H1 (cell line): Measurements from ENCODE around the gene LEKR1. TPM values are rescaled to one million over a fixed set of nuclear protein-coding genes. Genes with fewer than 3 reads are reported as not detected.

Source experiments
- CTCF ChIA-PET: fragments of 300-600 bp; sonication (Branson Sonifier 250); formaldehyde crosslinking; loops from one replicate; lab custom pipeline; 2021; ENCODE audit not compliant: partially characterized antibody; lab: Charles Lee
- POLR2A ChIA-PET: fragments of 300-600 bp; sonication (Branson Sonifier 250); formaldehyde crosslinking; loops from one replicate; lab custom pipeline; 2021; ENCODE audit warnings: inconsistent platforms; ENCODE audit not compliant: partially characterized antibody; lab: Charles Lee
- DNase-seq, 2 experiments: peaks; one replicate each; pipeline versions ENCODE4 v3.0.0 to v3.0.0-alpha.2; 2010 to 2022; ENCODE audit warnings: low spot score in 2 of 2, low read depth in 1 of 2, mixed read lengths in 1 of 2
- FAIRE-seq: peaks from 2 replicates; lab custom pipeline; 2011; peaks lifted over from hg19 to GRCh38; lab: Jason Lieb, UNC
- H2AFZ ChIP-seq: 2 replicates; pipeline ENCODE4 v1.8.1; 2012; ENCODE audit warnings: low read length, inconsistent platforms
- H2AK5ac ChIP-seq: 2 replicates; pipeline ENCODE4 v1.6.1; 2013; ENCODE audit warnings: low read depth, low read length
- H2BK120ac ChIP-seq: replicated peaks from 2 replicates; pipeline ENCODE3; 2013; ENCODE audit warnings: low read depth, low read length, inconsistent platforms
- H2BK12ac ChIP-seq: 2 replicates; pipeline ENCODE4 v1.6.1; 2013; ENCODE audit warnings: low read depth, low read length
- H2BK15ac ChIP-seq: 2 replicates; pipeline ENCODE4 v1.6.1; 2013; ENCODE audit warnings: low read length
- H2BK20ac ChIP-seq: 2 replicates; pipeline ENCODE4 v1.6.1; 2013; ENCODE audit warnings: low read length
- H2BK5ac ChIP-seq: 2 replicates; pipeline ENCODE4 v1.6.1; 2013; ENCODE audit warnings: low read depth, low read length
- H3K14ac ChIP-seq: 2 replicates; pipeline ENCODE4 v1.6.1; 2013; ENCODE audit warnings: inconsistent platforms; ENCODE audit not compliant: insufficient read length
- H3K18ac ChIP-seq: 2 replicates; pipeline ENCODE4 v1.6.1; 2013; ENCODE audit warnings: low read length; ENCODE audit errors: extremely low read depth
- H3K23ac ChIP-seq: 2 replicates; pipeline ENCODE4 v1.6.1; 2013; ENCODE audit warnings: inconsistent platforms; ENCODE audit not compliant: insufficient read length
- H3K23me2 ChIP-seq: 2 replicates; pipeline ENCODE4 v1.6.1; 2013; ENCODE audit warnings: low read depth, low read length
- H3K27ac ChIP-seq: 2 replicates; pipeline ENCODE4 v1.6.1; 2011; ENCODE audit warnings: low read depth, low read length, inconsistent platforms
- H3K27me3 ChIP-seq, 4 experiments: replicated peaks in 1 of 4; 1 replicate in 1 of 4; 2 replicates in 3 of 4; pipeline versions ENCODE4 v1.6.1 to v1.8.1; 2011 to 2013; ENCODE audit warnings: low read length in 3 of 4, mild to moderate bottlenecking in 3 of 4, inconsistent platforms in 2 of 4, mixed read lengths in 2 of 4, moderate library complexity in 1 of 4; ENCODE audit not compliant: control insufficient read depth in 3 of 4, insufficient read depth in 3 of 4; ENCODE audit errors: extremely low read depth in 1 of 4
- H3K36me3 ChIP-seq, 4 experiments: 2 replicates each; pipeline versions ENCODE4 v1.6.1 to v1.8.1; 2011 to 2013; ENCODE audit warnings: mild to moderate bottlenecking in 4 of 4, low read length in 3 of 4, moderate library complexity in 2 of 4, control low read depth in 1 of 4, inconsistent platforms in 1 of 4; ENCODE audit not compliant: insufficient read depth in 4 of 4, control insufficient read depth in 2 of 4
- H3K4ac ChIP-seq: replicated peaks from 2 replicates; pipeline ENCODE3; 2013; ENCODE audit warnings: low read length, low read depth, mixed read lengths, inconsistent platforms; ENCODE audit not compliant: insufficient read length
- H3K4me1 ChIP-seq, 4 experiments: replicated peaks in 1 of 4; 1 replicate in 1 of 4; 2 replicates in 3 of 4; pipeline versions ENCODE4 v1.6.1 to v1.8.1; 2011 to 2013; ENCODE audit warnings: low read length in 3 of 4, inconsistent platforms in 2 of 4, mixed read lengths in 1 of 4; ENCODE audit not compliant: insufficient read depth in 4 of 4, control insufficient read depth in 3 of 4
- H3K4me2 ChIP-seq, 2 experiments: 2 replicates each; pipeline versions ENCODE4 v1.6.1 to v1.8.1; 2011 to 2013; ENCODE audit warnings: low read depth in 2 of 2, low read length in 2 of 2, control low read depth in 1 of 2, inconsistent platforms in 1 of 2, mild to moderate bottlenecking in 1 of 2; ENCODE audit not compliant: insufficient read depth in 1 of 2
- H3K4me3 ChIP-seq, 4 experiments: fragments of 200-600, 300-600 bp in 1 of 4; sonication (generic), shearing (Covaris generic), sonication (Bioruptor Twin) in 1 of 4; 2 replicates each; pipeline versions ENCODE4 v1.5.1 to v1.8.1; 2011 to 2016; ENCODE audit warnings: low read length in 4 of 4, low read depth in 3 of 4, control low read depth in 2 of 4, inconsistent platforms in 2 of 4, mild to moderate bottlenecking in 2 of 4, mixed read lengths in 1 of 4, moderate library complexity in 1 of 4; ENCODE audit not compliant: insufficient read depth in 2 of 4; ENCODE audit errors: extremely low read depth in 1 of 4
- H3K56ac ChIP-seq: replicated peaks from 2 replicates; pipeline ENCODE3; 2013; ENCODE audit warnings: low read depth, mild to moderate bottlenecking, mixed read lengths, low read length, inconsistent platforms; ENCODE audit not compliant: insufficient read length
- H3K79me1 ChIP-seq: 2 replicates; pipeline ENCODE4 v1.6.1; 2013; ENCODE audit warnings: low read depth, low read length, control low read depth
- H3K79me2 ChIP-seq, 2 experiments: 2 replicates each; pipeline versions ENCODE4 v1.6.1 to v1.8.1; 2012 to 2013; ENCODE audit warnings: low read length in 2 of 2, mild to moderate bottlenecking in 2 of 2, inconsistent platforms in 1 of 2; ENCODE audit not compliant: insufficient read depth in 2 of 2, control insufficient read depth in 1 of 2
- H3K9ac ChIP-seq, 4 experiments: replicated peaks in 1 of 4; 1 replicate in 1 of 4; 2 replicates in 3 of 4; pipeline versions ENCODE4 v1.6.1 to v1.8.1; 2011 to 2013; ENCODE audit warnings: low read depth in 3 of 4, low read length in 3 of 4, control low read depth in 2 of 4, mild to moderate bottlenecking in 2 of 4, moderate library complexity in 2 of 4, inconsistent platforms in 1 of 4; ENCODE audit errors: extremely low read depth in 1 of 4
- H3K9me3 ChIP-seq, 2 experiments: 2 replicates each; pipeline versions ENCODE4 v1.6.1 to v1.8.1; 2012 to 2013; ENCODE audit warnings: mild to moderate bottlenecking in 2 of 2, moderate library complexity in 2 of 2, control low read depth in 1 of 2, inconsistent platforms in 1 of 2, low read depth in 1 of 2, low read length in 1 of 2, mixed read lengths in 1 of 2; ENCODE audit not compliant: insufficient read depth in 2 of 2
- H4K20me1 ChIP-seq, 2 experiments: replicated peaks in 1 of 2; 2 replicates each; pipeline versions ENCODE3 to v1.8.1; 2011 to 2013; ENCODE audit warnings: inconsistent platforms in 2 of 2, low read length in 2 of 2, mild to moderate bottlenecking in 1 of 2; ENCODE audit not compliant: insufficient read depth in 2 of 2, control insufficient read depth in 1 of 2
- H4K5ac ChIP-seq: 2 replicates; pipeline ENCODE4 v1.6.1; 2013; ENCODE audit warnings: low read length, low read depth, mixed read lengths, inconsistent platforms; ENCODE audit not compliant: insufficient read length
- H4K8ac ChIP-seq: 2 replicates; pipeline ENCODE4 v1.8.0; 2013; ENCODE audit warnings: mild to moderate bottlenecking, moderate library complexity, low read length, inconsistent platforms; ENCODE audit not compliant: insufficient read depth; ENCODE audit errors: extremely low read depth
- H4K91ac ChIP-seq: replicated peaks from 2 replicates; pipeline ENCODE3; 2013; ENCODE audit warnings: low read length, mixed read lengths, inconsistent platforms; ENCODE audit not compliant: insufficient read length
- BCL11A ChIP-seq, 2 experiments: IDR thresholded peaks; one replicate each; pipeline ENCODE4 v1.6.1; 2011; ENCODE audit warnings: low read depth in 2 of 2, low read length in 2 of 2, mild to moderate bottlenecking in 2 of 2
- EGR1 ChIP-seq: IDR thresholded peaks from 2 replicates; pipeline ENCODE4 v1.6.1; 2011; ENCODE audit warnings: low read depth, low read length, borderline replicate concordance
- EZH2 ChIP-seq: fragments of 200-600 bp; sonication (generic); IDR thresholded peaks from 2 replicates; pipeline ENCODE4 v1.7.1; 2012; ENCODE audit warnings: low read depth, mild to moderate bottlenecking, moderate library complexity, low read length, inconsistent platforms; ENCODE audit not compliant: severe bottlenecking
- FOSL1 ChIP-seq: IDR thresholded peaks from 2 replicates; pipeline ENCODE4 v1.6.1; 2011; ENCODE audit warnings: mild to moderate bottlenecking, low read depth, low read length, moderate library complexity; ENCODE audit not compliant: insufficient read depth
- KDM5A ChIP-seq: fragments of 200-600 bp; IDR thresholded peaks from 2 replicates; pipeline ENCODE4 v1.7.1; 2012; ENCODE audit warnings: mild to moderate bottlenecking, low read length, inconsistent platforms, mixed read lengths
- NANOG ChIP-seq: IDR thresholded peaks from 2 replicates; pipeline ENCODE4 v1.6.1; 2011; ENCODE audit warnings: low read length, low read depth, mild to moderate bottlenecking, inconsistent platforms; ENCODE audit not compliant: insufficient read depth, poor library complexity, severe bottlenecking
- NRF1 ChIP-seq: IDR thresholded peaks from 2 replicates; pipeline ENCODE4 v1.6.1; 2011; ENCODE audit warnings: mild to moderate bottlenecking, low read depth, low read length, improper control_type of control experiment
- POU5F1 ChIP-seq: IDR thresholded peaks from 2 replicates; pipeline ENCODE4 v1.6.1; 2011; ENCODE audit warnings: low read depth, mild to moderate bottlenecking, low read length, moderate library complexity
- RNF2 ChIP-seq: fragments of 200-900, 300-1000 bp; sonication (generic); IDR thresholded peaks from 2 replicates; pipeline ENCODE4 v1.7.1; 2016; ENCODE audit warnings: borderline replicate concordance, low read depth, mild to moderate bottlenecking, antibody characterized with exemption, low read length; ENCODE audit not compliant: poor library complexity, severe bottlenecking; ENCODE audit errors: missing control alignments
- TBP ChIP-seq: IDR thresholded peaks from 2 replicates; pipeline ENCODE4 v1.6.1; 2011; ENCODE audit warnings: low read depth, low read length, improper control_type of control experiment
- TCF12 ChIP-seq: IDR thresholded peaks from 2 replicates; pipeline ENCODE4 v1.6.1; 2011; ENCODE audit warnings: low read depth, mild to moderate bottlenecking, low read length
- TEAD4 ChIP-seq: IDR thresholded peaks from 2 replicates; pipeline ENCODE4 v1.6.1; 2012; ENCODE audit warnings: low read depth, low read length, inconsistent platforms, mixed read lengths
- ZNF274 ChIP-seq: IDR thresholded peaks from 2 replicates; pipeline ENCODE4 v1.7.0; 2012; ENCODE audit warnings: low read length, borderline replicate concordance; ENCODE audit errors: extremely low read depth
- WGBS, 2 experiments: shearing (Covaris generic) in 1 of 2; methylation state at CpG; one replicate each; pipeline versions ENCODE4 v1.1.6 to v1.1.7; 2013 to 2015; ENCODE audit warnings: low lambda C conversion rate in 2 of 2, mixed read lengths in 2 of 2, inconsistent platforms in 1 of 2, low coverage in 1 of 2, missing lambda C conversion rate in 1 of 2; ENCODE audit not compliant: insufficient replicate concordance in 2 of 2, insufficient coverage in 1 of 2, insufficient read length in 1 of 2; ENCODE audit errors: extremely low coverage in 1 of 2, missing lambda C conversion rate in 1 of 2; 5-methylcytosine and 5-hydroxymethylcytosine counted together
- polyA plus RNA-seq, 7 experiments: library from polyadenylated mRNA; depleted of rRNA in 3 of 7; stranded (reverse) in 5 of 7; unstranded in 2 of 7; fragments of >200 nt in 5 of 7; fragments of 200-250 nt in 2 of 7; gene quantifications; 1 replicate in 5 of 7; 2 replicates in 1 of 7; 4 replicates in 1 of 7; pipeline versions ENCODE4 v1.2.1 to v1.2.3, GENCODE V29; 2011 to 2013; ENCODE audit warnings: missing spikeins in 2 of 7, mixed read lengths in 2 of 7
- total RNA-seq: library from RNA; stranded (reverse); fragmentation: NEBNext Ultra II Directional; extraction: Animal tissue kit (Norgen Biotek cat#: 25700); gene quantifications from 2 replicates; pipeline ENCODE4 v1.2.1, GENCODE V29; 2021
- TF ChIP-seq, protein P1 (sequence below): IDR thresholded peaks from 2 replicates; pipeline ENCODE4 v1.6.1; 2012; ENCODE audit warnings: inconsistent platforms

Gene LEKR1
- total and polyA plus RNA-seq, 2 of the 8 experiments (the other 6 are each of a cell fraction or from before 2014, with no cell fraction given): 0.08 TPM; not detected in 1

- Histone ChIP-seq H3K4me1 (no peaks in the 10 kb centered on the region), H3K79me1 (no peaks in the 10 kb centered on the region), H3K4me2 (no peak overlapping the region), H2AK5ac (no peak overlapping the region), H4K5ac (no peak overlapping the region), H3K27ac (no peak overlapping the region), H2BK15ac (no peak overlapping the region), H4K91ac (no peak overlapping the region), H3K14ac (no peak overlapping the region), H3K18ac (no peak overlapping the region), H3K4me3 (no peak overlapping the region), H3K27me3 (peaks cover 0 to 2% (median 0%) of the 10 kb centered on the region in 4 experiments; a peak in 1 of 7 replicates), H3K23me2 (no peaks in the 10 kb centered on the region; the same call in 1 of the 2 replicates), H2BK20ac (no peak overlapping the region), H4K20me1 (no peaks in the 10 kb centered on the region), H3K9me3 (no peaks in the 10 kb centered on the region), H3K79me2 (no peaks in the 10 kb centered on the region), H2BK120ac (no peak overlapping the region), H2BK12ac (no peak overlapping the region), H3K36me3 (no peaks in the 10 kb centered on the region), H2BK5ac (no peak overlapping the region), H2AFZ (no peak overlapping the region), H3K56ac (no peak overlapping the region), H3K9ac (no peak overlapping the region), H3K23ac (no peak overlapping the region), H3K4ac (no peak overlapping the region), H4K8ac (no peak overlapping the region)
- ChIA-PET CTCF (interaction anchor here (0.6 to 1.2 kb wide), 3 partner anchors 30 to 510 kb away, joined by 3 to 4 read pairs (median 3); no protein-coding TSS in a partner anchor), POLR2A (interaction anchor here (0.7 kb wide), 1 partner anchor 41 kb away, joined by 3 read pairs; no protein-coding TSS in a partner anchor)
- FAIRE-seq (no peak), DNase-seq (no peak)
- WGBS, 2 experiments: 79% methylated on average over 3 of the region's 3 CpGs; no CpG with 5 or more reads in 1 of the 2 experiments
- no peak for TF ChIP-seq TCF12
- no peak for TF ChIP-seq BCL11A (IDR thresholded peaks at IDR 0.05; ENCODE audit: low read depth in 2 of 2, low read length in 2 of 2)
- TF ChIP-seq, protein P1, sequence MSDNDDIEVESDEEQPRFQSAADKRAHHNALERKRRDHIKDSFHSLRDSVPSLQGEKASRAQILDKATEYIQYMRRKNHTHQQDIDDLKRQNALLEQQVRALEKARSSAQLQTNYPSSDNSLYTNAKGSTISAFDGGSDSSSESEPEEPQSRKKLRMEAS: no peak
- no peak for TF ChIP-seq TBP
- TF ChIP-seq FOSL1: no peak
- no peak for TF ChIP-seq EGR1
- TF ChIP-seq TEAD4: no peak
- TF ChIP-seq NANOG: no peak
- TF ChIP-seq ZNF274: no peak
- TF ChIP-seq POU5F1: no peak
- TF ChIP-seq NRF1: no peak
- no peak for TF ChIP-seq RNF2
- TF ChIP-seq KDM5A: no peak
- TF ChIP-seq EZH2: no peak
Measured at GRCh38 chr3:157051055-157051454, 224.9 kb downstream of the LEKR1 start.
